B cell (primary cell): Measurements from ENCODE around the gene SLC5A2.

Experiments used
- EZH2 ChIP-seq: IDR thresholded peaks from 2 replicates; pipeline ENCODE4 v1.6.1; 2012; ENCODE audit warnings: borderline replicate concordance, low read depth, mild to moderate bottlenecking, moderate library complexity, low read length; ENCODE audit not compliant: insufficient read depth, poor library complexity, severe bottlenecking
- TF ChIP-seq, protein P1 (sequence below): fragments of 200-600 bp; IDR thresholded peaks from one replicate; pipeline ENCODE4 v1.8.0; 2022; ENCODE audit warnings: antibody characterized with exemption, mild to moderate bottlenecking

DNA sequence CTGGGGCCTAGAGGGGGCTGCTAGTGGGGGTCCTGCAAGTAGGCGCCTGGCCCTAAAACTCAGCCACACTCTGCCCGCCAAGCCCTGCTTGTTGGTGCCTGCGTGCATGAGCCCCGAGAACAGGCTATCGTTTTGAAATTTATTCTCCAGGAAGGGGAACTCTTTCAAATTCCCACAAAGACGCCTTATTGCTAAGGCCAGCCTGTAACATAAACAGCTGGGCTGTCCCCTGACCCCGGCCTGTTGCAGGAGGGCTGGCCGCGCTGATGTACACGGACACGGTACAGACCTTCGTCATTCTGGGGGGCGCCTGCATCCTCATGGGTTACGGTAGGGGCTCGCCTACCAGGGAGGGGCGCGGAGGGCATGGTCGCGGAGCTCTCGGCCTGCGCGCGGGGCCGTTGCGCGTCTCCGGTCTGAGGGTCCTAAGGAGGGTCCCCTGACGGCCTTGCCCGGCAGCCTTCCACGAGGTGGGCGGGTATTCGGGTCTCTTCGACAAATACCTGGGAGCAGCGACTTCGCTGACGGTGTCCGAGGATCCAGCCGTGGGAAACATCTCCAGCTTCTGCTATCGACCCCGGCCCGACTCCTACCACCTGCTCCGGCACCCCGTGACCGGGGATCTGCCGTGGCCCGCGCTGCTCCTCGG, 4.3 kb downstream of the SLC5A2 start:
- TF ChIP-seq, protein P1, sequence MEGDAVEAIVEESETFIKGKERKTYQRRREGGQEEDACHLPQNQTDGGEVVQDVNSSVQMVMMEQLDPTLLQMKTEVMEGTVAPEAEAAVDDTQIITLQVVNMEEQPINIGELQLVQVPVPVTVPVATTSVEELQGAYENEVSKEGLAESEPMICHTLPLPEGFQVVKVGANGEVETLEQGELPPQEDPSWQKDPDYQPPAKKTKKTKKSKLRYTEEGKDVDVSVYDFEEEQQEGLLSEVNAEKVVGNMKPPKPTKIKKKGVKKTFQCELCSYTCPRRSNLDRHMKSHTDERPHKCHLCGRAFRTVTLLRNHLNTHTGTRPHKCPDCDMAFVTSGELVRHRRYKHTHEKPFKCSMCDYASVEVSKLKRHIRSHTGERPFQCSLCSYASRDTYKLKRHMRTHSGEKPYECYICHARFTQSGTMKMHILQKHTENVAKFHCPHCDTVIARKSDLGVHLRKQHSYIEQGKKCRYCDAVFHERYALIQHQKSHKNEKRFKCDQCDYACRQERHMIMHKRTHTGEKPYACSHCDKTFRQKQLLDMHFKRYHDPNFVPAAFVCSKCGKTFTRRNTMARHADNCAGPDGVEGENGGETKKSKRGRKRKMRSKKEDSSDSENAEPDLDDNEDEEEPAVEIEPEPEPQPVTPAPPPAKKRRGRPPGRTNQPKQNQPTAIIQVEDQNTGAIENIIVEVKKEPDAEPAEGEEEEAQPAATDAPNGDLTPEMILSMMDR, result no peak
- no peak for TF ChIP-seq EZH2
